HL-60/S4 treated with retinoic acid at 250 ng/mL for 4 days and 3 days (cell line): ENCODE data around the gene KLF6.

Source experiments
- in situ Hi-C: fragments of 300-500 bp; cut with MboI; formaldehyde crosslinking; loops from 2 replicates; pipeline ENCODE4 v1.7.0; 2022; ENCODE audit warnings: low sequenced_read_pairs

KLF6 gene

GRCh38 chr10:3757638-3758490 lies 27.1 kb downstream of the KLF6 start:
- in situ Hi-C loops: no loop called here

DNA sequence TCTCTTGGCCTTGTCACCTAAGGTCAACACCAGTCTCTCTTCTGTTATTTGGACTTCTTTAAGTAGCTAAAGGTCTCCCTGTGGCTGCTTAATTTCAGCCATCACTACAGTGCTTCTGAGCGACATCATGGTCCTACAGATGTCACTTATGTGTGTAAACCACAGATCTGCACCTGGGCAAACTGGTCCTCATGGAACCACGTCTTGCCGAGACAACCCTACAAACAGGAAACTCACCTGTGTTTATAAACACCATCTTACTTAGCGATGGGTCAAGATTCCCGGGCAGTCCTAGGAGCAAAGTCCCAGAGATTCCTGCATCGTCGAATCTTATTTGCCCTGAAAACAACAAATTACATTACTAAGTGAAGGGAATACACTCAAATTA lies 27.8 kb downstream of the KLF6 start:
- in situ Hi-C loops: no loop called here

DNA sequence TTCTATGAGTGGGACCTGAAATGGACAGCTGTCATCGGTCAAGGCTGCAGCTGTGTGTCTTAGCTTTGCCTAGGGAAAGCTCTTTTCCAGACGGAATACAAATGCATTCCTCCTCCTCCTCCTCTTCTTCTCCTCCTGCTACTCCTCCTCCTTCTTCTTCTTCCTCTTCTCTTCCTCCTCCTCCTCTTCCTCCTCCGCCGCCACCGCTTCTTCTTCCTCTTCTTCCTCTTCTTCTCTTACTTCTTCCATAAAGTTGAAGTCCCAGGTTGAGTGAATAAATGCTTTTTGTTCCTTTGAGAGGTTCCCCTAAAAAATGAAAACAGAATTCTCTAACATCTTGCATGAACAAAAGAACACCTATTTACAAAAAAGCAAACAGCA lies 28.7 kb downstream of the KLF6 start:
- in situ Hi-C loops: no loop called here

- in situ Hi-C loops: no loop called here
Measured at GRCh38 chr10:3755440-3756359, 29.3 kb downstream of the KLF6 start.

- in situ Hi-C loops: no loop called here
Measured at GRCh38 chr10:3754727-3755439, 30.1 kb downstream of the KLF6 start.

DNA sequence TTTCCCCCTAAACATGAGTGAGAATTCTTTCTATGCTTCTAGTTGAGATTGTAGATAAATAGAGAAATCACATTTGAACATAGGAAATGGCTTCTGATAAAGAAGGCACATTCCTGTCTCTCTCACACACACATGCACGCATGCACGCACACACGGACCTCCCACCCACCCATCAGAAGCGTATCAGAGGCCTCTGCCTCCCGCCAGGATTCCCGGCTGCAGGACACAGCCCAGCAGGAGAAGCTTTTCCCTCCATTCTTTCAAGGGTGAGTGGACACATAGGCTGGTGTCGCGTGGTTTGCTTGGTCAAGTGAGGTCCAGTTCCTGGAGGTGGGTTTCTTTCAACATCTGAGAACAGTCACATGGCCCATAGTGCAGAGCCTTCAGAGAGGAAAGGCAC lies 34.2 kb downstream of the KLF6 start:
- in situ Hi-C loops: no loop called here

DNA sequence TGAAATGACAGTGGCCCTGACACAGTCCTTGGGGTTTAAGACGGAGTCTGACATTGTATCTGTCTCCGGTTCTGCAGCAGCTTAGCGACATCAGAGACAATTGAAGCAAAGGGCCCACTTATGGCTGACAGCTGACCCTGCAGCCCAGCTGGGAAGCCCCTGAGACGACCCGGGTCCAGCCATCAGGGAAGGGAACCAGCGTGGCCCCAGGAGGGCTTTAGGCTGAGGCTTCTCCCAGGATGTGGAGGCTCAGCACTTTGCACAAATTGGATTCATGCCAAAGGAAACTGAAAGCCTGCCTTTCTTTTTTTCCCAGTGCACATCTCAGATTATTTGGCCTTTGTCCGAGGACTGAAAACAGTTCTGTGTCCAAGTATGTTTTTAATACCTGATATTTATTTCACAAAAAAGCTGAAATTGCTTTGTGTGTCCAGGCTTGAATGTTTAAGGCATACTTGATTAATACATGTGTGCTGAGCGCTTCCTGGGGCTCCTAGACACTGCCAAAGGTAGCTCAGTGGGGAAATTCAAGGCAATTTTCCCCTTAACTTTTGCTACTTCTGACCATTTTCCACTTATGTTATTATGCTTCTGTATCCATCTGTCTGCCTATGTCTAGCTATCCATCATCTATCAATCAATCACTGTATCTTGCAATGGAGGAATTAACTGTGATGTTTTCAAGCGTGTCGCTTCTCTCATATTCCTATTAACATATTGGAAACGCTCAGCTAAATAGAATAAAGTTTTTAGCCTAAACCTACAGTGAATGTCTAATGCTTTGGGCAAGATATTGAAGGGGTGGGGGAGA lies 34.8 kb downstream of the KLF6 start:
- in situ Hi-C loops: no loop called here

DNA sequence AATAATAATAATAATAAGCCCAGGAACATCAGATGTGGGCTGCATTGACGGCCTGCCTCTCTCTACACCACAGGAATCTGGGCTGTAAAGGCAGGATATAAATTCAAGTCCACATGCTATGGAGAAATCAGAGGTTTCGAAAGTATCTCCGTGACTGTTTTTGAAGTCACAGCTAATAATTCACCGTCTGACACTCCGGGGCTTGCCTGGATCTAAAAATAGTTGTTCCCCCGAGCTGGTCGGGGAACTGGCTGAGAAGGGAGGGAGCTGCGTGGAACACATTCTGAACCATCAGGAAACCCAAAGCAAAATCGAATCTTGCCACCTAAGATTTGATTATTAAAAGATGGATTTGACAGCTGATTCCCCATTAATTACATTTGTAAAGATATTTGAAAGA lies 35.4 kb downstream of the KLF6 start:
- in situ Hi-C loops: no loop called here

- in situ Hi-C loops: no loop called here
Measured at GRCh38 chr10:3749011-3749410, 36.0 kb downstream of the KLF6 start.

DNA sequence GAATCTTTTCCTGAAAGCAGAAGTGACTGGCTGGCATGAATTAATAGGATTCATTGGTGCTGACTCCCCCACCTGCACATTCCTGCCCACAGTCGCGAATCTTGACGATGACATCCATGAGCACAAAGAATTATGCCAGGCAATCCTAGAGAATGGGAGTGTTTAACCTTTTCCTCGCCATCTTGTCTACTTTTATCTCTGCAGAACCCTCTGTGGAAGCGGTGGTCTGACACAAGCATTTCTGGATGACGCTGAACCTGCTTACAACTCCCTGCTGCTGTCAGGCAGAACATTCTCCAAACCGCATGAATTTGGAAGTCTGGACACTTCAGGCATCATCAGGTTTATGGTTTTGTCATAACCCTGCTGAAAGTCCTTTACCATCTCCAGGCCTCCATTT lies 36.5 kb downstream of the KLF6 start:
- in situ Hi-C loops: no loop called here

- in situ Hi-C loops: no loop called here
Measured at GRCh38 chr10:3747984-3748383, 37.0 kb downstream of the KLF6 start.

DNA sequence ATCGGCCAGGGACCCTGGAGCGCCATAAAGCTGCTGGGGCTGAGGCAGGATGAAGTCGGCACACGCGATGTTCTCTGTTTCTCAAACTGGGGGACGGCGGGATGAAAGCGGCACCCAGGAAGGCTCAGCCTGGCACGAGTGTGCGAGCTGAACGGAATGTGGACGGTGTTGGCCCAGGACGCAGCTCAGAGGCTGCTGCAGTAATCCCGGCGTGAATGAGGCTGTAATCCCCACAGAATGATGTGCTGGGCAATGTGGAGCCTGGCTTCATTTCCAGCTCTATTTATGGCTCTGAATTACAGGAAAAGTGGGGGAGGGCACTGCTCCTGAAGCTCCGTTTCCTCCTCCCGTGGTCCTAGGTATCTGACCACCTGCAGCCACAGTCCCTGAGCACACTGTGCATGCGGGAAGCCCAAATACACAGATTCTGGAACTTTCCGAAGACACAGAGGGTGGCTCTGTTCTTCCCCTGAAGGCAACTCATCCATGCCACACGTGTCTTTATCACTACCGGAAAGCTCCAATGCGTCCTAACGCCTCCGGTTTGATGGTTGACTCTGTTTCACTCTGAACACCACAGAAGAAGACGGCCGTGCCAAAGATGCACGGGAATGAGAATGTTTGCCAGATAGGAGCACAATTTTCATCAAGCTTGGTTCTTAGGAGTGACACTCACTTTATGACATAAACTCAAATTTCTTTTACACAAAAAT lies 37.6 kb downstream of the KLF6 start:
- in situ Hi-C loops: no loop called here

DNA sequence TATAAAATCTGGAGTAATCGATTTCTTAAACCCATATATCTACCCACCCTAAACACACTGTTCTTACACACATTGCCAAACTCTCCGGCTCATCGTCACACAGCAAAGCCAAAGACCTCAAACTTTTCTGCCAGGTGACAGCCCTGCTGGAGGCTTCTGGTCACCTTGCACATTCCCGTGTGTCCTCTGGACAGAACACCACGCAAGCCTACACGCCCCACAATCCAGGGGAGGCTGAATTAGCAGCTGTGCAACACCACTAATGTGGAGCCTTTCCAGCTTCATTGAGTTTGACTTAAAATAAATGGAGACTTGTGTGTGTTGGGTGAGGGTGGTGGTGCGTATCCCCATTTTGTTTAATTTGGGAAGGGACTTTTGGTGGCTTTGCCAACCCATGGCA lies 38.4 kb downstream of the KLF6 start:
- in situ Hi-C loops: no loop called here

GRCh38 chr10:3745521-3745920 lies 39.5 kb downstream of the KLF6 start:
- in situ Hi-C loops: no loop called here

DNA sequence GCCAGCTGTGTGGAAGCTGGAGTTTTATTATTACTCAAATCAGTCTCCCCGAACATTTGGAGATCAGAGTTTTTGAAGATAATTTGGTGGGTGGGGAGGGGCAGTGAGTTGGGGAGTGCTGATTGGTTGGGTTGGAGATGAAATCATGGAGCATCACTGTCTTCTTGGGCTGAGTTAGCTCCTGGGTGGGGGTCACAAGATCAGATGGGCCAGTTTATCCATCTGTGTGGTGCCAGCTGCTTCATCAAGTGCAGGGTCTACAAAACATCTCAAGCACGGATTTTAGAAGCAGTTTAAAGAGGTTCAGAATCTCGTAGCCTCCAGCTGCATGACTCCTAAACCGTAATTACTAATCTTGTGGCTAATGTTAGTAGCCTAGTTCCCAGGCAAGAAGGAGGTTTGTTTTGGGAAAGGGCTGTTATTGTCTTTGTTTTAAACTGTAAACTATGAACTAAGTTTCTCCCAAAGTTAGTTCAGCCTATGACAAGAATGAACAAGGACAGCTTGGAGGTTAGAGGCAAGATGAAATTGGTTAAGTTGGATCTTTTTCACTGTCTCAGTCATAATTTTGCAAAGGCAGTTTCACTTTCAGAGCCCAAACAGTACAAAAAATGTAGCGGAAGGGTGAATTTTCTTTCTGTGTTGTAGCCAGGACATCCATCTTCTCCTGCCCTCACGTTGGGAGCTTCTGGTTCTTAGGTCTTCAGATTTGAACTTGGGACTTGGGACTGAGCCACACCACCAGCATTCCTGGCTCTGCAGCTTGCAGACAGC lies 43.1 kb downstream of the KLF6 start:
- in situ Hi-C loops: no loop called here

GRCh38 chr10:3740157-3740871 lies 44.7 kb downstream of the KLF6 start:
- in situ Hi-C loops: no loop called here

- in situ Hi-C loops: no loop called here
Measured at GRCh38 chr10:3738855-3739350, 46.1 kb downstream of the KLF6 start.

- in situ Hi-C loops: no loop called here
Measured at GRCh38 chr10:3737864-3738263, 47.1 kb downstream of the KLF6 start.
